Measurements from ENCODE around the gene COL4A2.

- no peak for TF ChIP-seq EZH2 (IDR thresholded peaks at IDR 0.05; ENCODE audit: insufficient read depth, poor library complexity, severe bottlenecking)
- no peak for TF ChIP-seq EZH2phosphoT487 (IDR thresholded peaks at IDR 0.05; ENCODE audit: insufficient read depth, low read depth)
Observed at GRCh38 chr13:110523838-110524540, 216.9 kb downstream of the COL4A2 start.
